Loucy (cell line): ENCODE measurements around the gene FEN1.

Experiments
- H2AFZ ChIP-seq: fragments of 200-600 bp; sonication (generic); 2 replicates; pipeline ENCODE4 v1.6.0; 2016; ENCODE audit warnings: antibody characterized with exemption, mild to moderate bottlenecking, low read length, moderate library complexity
- H3F3A ChIP-seq: fragments of 200-600 bp; 2 replicates; pipeline ENCODE4 v1.6.0; 2016; ENCODE audit warnings: antibody characterized with exemption, low read depth, mild to moderate bottlenecking
- H3K27me3 ChIP-seq: fragments of 200-600 bp; sonication (generic); 2 replicates; pipeline ENCODE4 v1.6.1; 2014; ENCODE audit warnings: low read length, mild to moderate bottlenecking; ENCODE audit not compliant: insufficient read depth, poor library complexity, severe bottlenecking
- H3K36me3 ChIP-seq: fragments of 200-600 bp; sonication (generic); 2 replicates; pipeline ENCODE4 v1.6.1; 2016; ENCODE audit warnings: low read length; ENCODE audit not compliant: insufficient read depth
- H3K4me1 ChIP-seq: fragments of 200-600 bp; sonication (generic); 2 replicates; pipeline ENCODE4 v1.5.1; 2014; ENCODE audit warnings: low read length, mild to moderate bottlenecking; ENCODE audit not compliant: insufficient read depth, poor library complexity, severe bottlenecking
- H3K4me2 ChIP-seq: fragments of 200-600 bp; sonication (generic); 2 replicates; pipeline ENCODE4 v1.6.0; 2014; ENCODE audit warnings: antibody characterized with exemption, low read length, low read depth, mild to moderate bottlenecking; ENCODE audit not compliant: poor library complexity, severe bottlenecking
- H3K4me3 ChIP-seq: fragments of 200-600 bp; sonication (generic); 2 replicates; pipeline ENCODE4 v1.5.1; 2014; ENCODE audit warnings: low read length, mild to moderate bottlenecking, mixed read lengths; ENCODE audit not compliant: poor library complexity, severe bottlenecking
- H3K79me2 ChIP-seq: fragments of 200-600 bp; sonication (generic); 2 replicates; pipeline ENCODE4 v1.6.1; 2014; ENCODE audit warnings: low read length; ENCODE audit not compliant: insufficient read depth
- H3K9ac ChIP-seq: fragments of 200-600 bp; sonication (generic); 2 replicates; pipeline ENCODE4 v1.6.0; 2014; ENCODE audit warnings: mild to moderate bottlenecking, low read depth, low read length, moderate library complexity; ENCODE audit not compliant: poor library complexity, severe bottlenecking
- H3K9me2 ChIP-seq: fragments of 200-600 bp; sonication (generic); replicated peaks from 2 replicates; pipeline ENCODE4 v1.6.1; 2016; ENCODE audit warnings: low read depth, low read length, mixed read lengths
- H3K9me3 ChIP-seq: fragments of 200-600 bp; sonication (generic); 2 replicates; pipeline ENCODE4 v1.6.1; 2014; ENCODE audit warnings: mild to moderate bottlenecking, antibody characterized with exemption, low read length, low read depth; ENCODE audit not compliant: insufficient read depth
- H4K20me1 ChIP-seq: fragments of 200-600 bp; sonication (generic); 2 replicates; pipeline ENCODE4 v1.6.0; 2014; ENCODE audit warnings: antibody characterized with exemption, low read length, mild to moderate bottlenecking; ENCODE audit not compliant: insufficient read depth, poor library complexity, severe bottlenecking
- EZH2phosphoT487 ChIP-seq: fragments of 200-600 bp; IDR thresholded peaks from 2 replicates; pipeline ENCODE4 v1.6.1; 2018; ENCODE audit warnings: antibody characterized with exemption, mild to moderate bottlenecking, moderate library complexity, borderline replicate concordance
- TF ChIP-seq, protein P1 (sequence below): fragments of 200-600 bp; sonication (generic); conservative IDR thresholded peaks from 2 replicates; pipeline ENCODE4 v1.5.1; 2014; ENCODE audit warnings: mild to moderate bottlenecking, antibody characterized with exemption, low read length

FEN1 gene

DNA sequence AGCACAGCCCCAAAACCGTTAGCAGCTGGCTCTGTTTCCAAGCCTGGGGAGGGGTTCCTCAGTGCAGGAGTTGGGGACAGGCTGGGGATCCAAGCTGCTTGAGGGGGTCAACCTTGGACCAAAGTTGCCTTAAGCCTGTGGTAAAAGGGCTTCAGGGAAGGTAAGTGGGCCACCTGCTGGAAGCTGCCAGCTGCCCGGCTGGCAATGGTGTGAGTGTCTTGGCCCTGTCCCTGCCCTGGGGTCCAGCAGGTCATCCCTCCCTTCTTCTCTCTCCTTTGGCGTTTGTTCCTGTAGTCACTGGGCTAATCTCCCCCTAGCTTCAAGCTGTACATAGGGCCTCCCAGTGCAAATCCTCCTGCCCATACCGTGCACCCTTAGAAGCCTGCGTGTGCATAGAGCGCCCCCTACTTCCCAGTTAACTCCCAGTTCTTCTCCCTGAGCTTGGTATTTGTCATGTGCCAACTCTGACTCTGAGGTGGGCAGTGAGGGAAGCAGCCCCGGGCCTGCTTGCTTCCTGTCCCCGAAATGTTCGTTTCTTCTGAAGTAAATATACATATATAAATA is 4.7 kb upstream of the FEN1 start:
- Histone ChIP-seq H4K20me1 (peaks cover 14% of the 10 kb centered on the region), H3K36me3 (peaks cover 13% of the 10 kb centered on the region; the same call in 1 of the 2 replicates), H3K9me3 (no peaks in the 10 kb centered on the region), H2AFZ (no peak overlapping the region), H3K79me2 (peaks cover 44% of the 10 kb centered on the region), H3K27me3 (no peaks in the 10 kb centered on the region), H3K9ac (no peak overlapping the region), H3F3A (no peaks in the 10 kb centered on the region), H3K4me3 (no peak overlapping the region), H3K4me1 (peaks cover 6% of the 10 kb centered on the region), H3K4me2 (peak overlapping the region; percentile 44), H3K9me2 (no peaks in the 10 kb centered on the region)
- TF ChIP-seq, protein P1, sequence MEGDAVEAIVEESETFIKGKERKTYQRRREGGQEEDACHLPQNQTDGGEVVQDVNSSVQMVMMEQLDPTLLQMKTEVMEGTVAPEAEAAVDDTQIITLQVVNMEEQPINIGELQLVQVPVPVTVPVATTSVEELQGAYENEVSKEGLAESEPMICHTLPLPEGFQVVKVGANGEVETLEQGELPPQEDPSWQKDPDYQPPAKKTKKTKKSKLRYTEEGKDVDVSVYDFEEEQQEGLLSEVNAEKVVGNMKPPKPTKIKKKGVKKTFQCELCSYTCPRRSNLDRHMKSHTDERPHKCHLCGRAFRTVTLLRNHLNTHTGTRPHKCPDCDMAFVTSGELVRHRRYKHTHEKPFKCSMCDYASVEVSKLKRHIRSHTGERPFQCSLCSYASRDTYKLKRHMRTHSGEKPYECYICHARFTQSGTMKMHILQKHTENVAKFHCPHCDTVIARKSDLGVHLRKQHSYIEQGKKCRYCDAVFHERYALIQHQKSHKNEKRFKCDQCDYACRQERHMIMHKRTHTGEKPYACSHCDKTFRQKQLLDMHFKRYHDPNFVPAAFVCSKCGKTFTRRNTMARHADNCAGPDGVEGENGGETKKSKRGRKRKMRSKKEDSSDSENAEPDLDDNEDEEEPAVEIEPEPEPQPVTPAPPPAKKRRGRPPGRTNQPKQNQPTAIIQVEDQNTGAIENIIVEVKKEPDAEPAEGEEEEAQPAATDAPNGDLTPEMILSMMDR: peak; percentile 83
- TF ChIP-seq EZH2phosphoT487: no peak

GRCh38 chr11:61791737-61792309 is 888 bp upstream of the FEN1 start:
- Histone ChIP-seq H2AFZ (peak overlapping the region; percentile 90), H3K79me2 (peaks cover 82% of the 10 kb centered on the region), H3K9ac (peak overlapping the region; percentile 93), H3K4me2 (peak overlapping the region; percentile 90), H3K4me3 (peak overlapping the region; percentile 85), H3K36me3 (peaks cover 22% of the 10 kb centered on the region; the same call in 1 of the 2 replicates), H3K4me1 (peaks cover 26% of the 10 kb centered on the region), H3F3A (peaks cover 1% of the 10 kb centered on the region; the same call in 1 of the 2 replicates), H4K20me1 (peaks cover 39% of the 10 kb centered on the region), H3K27me3 (peaks cover 5% of the 10 kb centered on the region), H3K9me3 (no peaks in the 10 kb centered on the region), H3K9me2 (no peaks in the 10 kb centered on the region)
- TF ChIP-seq EZH2phosphoT487: no peak
- TF ChIP-seq, protein P1: no peak

- Histone ChIP-seq H3K79me2 (peaks cover 91% of the 10 kb centered on the region), H3K27me3 (peaks cover 5% of the 10 kb centered on the region), H3K9me3 (no peaks in the 10 kb centered on the region), H3K4me3 (peak overlapping the region; percentile 85), H3K4me2 (peak overlapping the region; percentile 90), H3K9ac (peak overlapping the region; percentile 93), H4K20me1 (peaks cover 39% of the 10 kb centered on the region), H3K9me2 (no peaks in the 10 kb centered on the region), H3F3A (peaks cover 4% of the 10 kb centered on the region; the same call in 1 of the 2 replicates), H2AFZ (peak overlapping the region; percentile 90), H3K36me3 (peaks cover 19% of the 10 kb centered on the region; the same call in 1 of the 2 replicates), H3K4me1 (peaks cover 32% of the 10 kb centered on the region)
- no peak for TF ChIP-seq EZH2phosphoT487
- TF ChIP-seq, protein P1: no peak
Observed at GRCh38 chr11:61793083-61793828, 545 bp downstream of the FEN1 start.
